GM18505 (cell line): ENCODE measurements around the gene OBI1.

Source experiments
- ATAC-seq: cut with Tn5 transposase; IDR thresholded peaks from one replicate; pipeline ENCODE4 v1.9.1; 2021; ENCODE audit not compliant: unreplicated experiment
- POLR2A ChIP-seq: IDR thresholded peaks from 4 replicates; pipeline ENCODE4 v1.6.1; 2011; ENCODE audit warnings: borderline replicate concordance; ENCODE audit not compliant: insufficient read depth, insufficient read length; ENCODE audit errors: extremely low read depth

The OBI1 gene

DNA sequence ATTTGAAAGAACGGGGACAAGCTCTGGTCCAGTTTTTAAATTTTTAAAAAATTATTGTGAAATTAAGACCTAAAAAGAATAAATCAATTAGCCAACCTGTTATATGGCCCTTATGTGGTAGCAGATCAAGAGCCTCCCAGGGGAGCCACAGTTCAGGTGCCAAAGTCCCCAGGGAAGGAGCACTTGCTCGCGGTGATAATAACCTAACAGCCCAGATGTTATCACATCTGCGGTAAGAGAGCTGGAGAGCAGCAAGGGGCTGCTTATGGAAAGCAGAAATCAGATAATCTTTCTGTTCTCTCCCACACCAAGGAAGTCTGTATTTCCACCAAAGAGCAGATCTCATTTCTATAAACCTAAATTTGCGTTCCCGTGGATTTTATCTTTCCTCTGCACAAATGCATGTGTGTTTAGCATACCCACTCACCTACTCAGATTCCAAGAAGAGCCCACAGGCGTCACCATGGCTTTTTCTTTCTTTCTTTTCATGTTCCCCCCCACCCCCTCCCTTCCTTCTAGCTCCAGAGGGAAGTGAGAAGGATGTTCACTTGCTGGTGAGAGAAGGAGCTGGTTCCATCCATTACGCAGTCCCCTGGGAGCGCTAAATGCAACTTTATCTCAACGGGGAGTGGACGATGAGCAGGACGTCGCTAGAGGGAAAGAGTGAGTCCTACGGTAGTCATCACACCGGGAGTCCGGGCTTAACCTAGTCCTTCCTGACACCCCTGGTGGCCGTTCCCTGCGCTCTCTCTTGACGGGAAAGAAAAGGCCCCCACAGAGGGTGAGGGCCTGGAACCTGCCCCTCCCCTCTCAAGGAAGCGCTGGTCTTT is 54.0 kb downstream of the OBI1 start:
- no peak for ATAC-seq
- no peak for TF ChIP-seq POLR2A

DNA sequence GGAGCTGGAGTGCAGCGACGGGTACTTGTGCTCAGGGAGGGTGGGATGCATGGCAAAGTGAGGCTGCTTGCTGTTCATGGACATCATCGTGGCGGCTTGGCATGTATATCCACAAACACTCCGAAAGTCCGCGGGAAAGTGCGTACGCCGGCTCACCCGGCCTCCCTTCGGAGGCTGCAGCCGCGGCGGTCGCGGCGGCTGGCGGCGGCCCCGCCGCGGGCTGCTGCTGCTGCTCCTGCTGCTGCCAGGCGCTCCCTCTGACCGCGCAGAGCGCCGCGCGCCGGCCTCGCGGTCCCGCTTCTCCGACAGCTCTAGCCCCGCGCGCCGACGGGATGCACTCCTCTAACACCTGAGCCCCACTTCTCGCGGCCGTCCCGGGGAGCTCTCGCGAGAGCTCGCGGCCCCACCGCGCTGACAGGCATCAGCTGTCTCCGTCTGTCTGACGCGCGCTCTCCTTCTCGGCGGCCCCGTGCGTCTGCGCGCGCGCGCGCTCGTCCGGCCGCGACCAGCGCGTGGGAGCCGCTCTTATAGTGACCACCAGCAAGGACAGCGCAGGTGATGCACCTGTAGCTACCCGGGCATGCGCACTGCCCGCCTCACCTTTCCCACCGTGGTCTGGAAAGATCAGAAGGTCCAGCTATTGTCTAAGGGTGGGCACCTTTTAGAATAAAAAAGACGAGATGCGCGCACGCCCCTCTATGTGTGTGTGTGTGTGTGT is 55.6 kb downstream of the OBI1 start, which contains the start of gene POU4F1:
POU4F1 (minus strand) TSS at position 313 of the 718 bp plus-strand sequence; CDS start at position 87, 226 bp downstream.
- ATAC-seq = peak; percentile 92

DNA sequence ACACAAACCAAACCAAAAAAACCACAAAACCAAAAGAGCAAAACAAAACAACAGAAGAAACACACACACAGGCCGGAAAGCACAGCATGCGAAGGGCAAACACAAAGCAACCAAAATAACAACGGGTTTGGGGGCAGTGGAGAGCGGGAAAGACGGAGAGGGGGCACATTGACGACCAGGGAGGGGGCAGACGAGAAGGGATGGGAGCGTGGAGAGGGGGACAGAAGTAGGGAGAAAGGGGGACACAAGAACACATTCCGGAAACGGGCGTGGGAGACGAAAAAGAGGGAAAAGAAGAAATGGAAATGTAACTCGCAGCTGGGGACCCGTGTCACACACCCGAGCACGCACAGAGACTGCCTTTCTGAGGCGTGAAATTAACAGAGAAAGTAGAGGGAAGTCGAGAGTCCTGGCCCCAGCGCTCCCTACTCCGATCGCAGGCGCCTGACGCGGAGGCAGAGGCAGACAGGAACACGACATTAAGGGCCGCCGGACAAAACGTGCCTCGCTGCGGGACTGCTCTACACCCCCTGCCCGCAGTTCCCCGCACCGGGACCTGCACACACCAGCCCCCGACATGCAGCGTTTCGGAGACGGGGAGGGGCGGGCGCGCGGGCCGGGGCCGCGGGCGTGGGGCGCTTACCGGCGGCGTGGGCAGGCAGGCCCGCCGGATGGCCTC is 56.3 kb downstream of the OBI1 start:
- no peak for TF ChIP-seq POLR2A
- ATAC-seq = peak; percentile 9

More for the DNA sequence above, 55.6 kb downstream of the OBI1 start, which contains the start of gene POU4F1:
- no peak for TF ChIP-seq POLR2A

DNA sequence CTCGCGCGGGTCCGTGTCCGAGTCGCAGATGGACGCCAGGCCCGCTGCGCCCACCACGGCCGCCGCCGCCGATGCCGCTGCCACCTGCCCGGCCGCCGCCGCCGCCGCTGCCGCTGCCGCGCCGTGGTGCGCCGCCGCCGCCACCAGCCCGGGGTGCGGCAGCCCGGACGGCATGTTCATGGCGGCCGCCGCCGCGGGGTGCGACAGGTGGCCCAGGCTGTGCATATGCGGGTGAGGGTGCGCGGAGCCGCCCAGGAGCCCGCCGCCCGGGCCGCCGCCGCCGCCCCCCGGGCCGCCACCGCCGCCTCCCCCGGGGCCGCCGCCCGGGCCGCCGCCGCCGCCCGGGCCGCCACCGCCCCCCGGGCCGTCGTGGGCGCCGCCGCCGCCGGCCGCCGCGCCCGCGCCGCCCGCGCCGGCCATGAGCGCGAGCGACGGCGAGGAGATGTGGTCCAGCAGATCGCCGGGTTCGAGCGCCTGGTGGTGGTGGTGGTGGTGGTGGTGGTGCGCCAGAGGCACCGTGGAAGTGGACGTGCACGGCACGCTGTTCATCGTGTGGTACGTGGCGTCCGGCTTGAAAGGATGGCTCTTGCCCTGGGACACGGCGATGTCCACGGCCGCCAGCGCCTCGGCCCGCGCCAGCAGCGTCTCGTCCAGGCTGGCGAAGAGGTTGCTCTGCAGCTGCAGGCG is 56.9 kb downstream of the OBI1 start:
- no peak for TF ChIP-seq POLR2A
- no peak for ATAC-seq

DNA sequence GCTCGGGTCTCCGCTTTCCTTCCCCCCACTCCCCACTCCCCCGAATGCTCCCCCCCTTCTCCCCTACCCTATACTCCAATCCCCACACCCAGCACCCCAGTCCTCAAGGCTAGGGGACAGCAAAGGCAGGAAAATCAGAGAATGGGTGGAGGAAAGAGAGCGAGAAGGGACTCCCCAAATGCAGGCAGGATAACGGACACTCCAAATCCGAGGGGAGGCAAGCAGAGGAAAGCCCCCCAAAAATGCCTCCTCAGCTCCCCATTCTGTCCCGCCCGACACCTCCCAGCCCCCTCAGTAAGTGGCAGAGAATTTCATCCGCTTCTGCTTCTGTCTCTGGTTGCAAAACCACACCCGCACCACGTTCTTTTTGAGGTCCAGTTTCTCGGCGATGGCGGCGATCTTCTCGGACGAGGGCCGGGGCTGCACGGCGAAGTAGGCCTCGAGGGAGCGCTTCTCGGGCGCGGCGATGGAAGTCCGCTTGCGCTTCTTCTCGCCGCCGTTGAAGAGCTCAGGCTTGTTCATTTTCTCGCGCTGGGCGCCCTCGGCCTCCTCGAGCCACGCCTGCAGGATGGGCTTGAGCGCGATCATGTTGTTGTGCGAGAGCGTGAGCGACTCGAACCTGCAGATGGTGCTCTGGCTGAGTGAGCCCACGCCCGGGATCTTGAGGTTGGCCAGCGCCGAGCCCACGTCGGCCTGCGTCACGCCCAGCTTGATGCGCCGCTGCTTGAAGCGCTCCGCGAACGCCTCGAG is 57.7 kb downstream of the OBI1 start:
- no peak for ATAC-seq

DNA sequence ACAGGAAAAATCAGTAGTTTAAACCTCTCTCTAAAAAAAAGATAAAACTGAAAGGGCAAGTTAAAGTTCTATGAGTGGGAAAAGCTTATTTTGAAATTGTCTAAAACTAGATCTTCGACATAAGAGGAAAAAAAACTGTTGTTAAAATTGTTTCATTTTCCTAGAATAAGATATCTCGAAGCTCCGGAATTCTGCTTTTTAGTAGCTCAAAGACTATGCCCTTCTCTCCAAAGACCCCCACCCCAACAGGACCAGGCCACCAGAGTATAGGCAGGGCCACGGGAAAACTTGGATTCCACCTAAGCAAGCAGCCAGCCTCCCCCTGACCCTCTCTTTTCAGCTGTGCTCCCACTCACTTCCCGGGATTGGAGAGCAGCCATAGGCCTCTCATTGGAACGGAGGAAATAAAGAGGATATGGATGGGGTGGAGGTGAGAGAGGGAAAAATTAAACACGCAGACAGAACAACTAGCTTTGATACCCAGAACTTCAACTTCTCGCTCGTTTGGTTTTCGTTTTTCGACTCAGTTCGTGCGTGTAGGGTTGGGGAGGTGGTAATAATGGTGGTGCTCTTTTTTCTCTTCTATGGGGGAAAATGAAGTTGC is 58.6 kb downstream of the OBI1 start:
- ATAC-seq = no peak
- no peak for TF ChIP-seq POLR2A

More for the DNA sequence above, 57.7 kb downstream of the OBI1 start:
- no peak for TF ChIP-seq POLR2A

DNA sequence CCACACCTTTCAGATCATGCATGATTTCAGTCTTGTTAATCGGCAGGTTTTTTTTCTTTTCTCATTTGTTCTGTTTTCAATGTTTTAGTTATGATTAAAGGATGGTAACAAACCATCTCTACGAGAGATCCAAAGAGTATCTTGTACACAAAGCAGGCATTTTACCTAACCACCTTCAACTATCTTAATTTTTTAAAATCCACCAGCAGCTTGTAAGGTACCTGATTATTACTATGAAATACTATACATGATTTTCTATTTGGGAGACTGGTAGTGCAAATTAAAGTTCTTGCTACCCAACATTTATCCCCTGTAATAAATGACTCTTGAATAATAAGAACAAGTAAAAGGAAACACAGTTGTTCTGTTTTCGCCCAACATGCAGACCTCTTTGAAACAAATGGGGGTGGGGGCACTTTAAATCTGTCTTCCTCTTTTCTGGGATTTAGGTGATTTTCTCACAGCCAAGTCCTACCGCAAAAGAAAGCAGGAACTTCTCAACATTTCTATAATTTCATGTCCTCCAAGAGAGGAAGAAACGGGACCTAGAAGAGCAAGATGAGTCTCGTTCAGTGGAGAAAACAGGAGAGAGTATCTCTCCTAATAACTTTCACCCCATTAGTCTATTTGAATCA is 59.2 kb downstream of the OBI1 start:
- TF ChIP-seq POLR2A = no peak
- no peak for ATAC-seq

DNA sequence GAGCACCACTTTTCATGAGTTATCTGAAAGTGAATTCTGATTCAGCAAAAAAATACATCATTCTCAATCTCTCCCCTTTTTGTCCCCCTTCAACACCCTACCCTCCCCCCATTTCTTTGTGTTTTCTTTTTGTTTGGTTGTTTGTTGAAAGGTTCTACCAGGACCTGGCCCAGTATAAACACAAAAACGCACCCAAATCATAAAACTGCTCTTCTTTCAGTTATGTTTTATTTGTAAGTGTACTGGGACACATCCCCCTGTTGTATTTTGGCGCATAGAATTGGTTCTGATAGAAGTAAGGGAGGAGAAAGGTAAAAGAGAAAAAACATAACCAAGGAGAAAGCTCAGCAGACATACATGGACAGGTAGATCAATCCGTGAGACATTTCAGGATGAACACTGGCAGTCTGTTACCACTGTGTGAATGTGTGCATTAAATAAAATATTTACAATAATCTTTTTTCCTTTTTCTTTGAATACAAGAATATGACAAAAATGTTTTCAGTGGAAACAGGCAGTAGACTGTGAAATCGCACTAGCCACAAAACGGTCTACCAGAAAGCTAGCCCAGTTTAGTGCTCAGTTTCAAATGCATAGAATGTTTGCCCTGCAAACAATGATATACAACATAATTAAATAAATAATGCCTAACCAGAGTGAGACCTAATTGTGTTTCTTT is 59.9 kb downstream of the OBI1 start:
- TF ChIP-seq POLR2A = no peak
- no peak for ATAC-seq

DNA sequence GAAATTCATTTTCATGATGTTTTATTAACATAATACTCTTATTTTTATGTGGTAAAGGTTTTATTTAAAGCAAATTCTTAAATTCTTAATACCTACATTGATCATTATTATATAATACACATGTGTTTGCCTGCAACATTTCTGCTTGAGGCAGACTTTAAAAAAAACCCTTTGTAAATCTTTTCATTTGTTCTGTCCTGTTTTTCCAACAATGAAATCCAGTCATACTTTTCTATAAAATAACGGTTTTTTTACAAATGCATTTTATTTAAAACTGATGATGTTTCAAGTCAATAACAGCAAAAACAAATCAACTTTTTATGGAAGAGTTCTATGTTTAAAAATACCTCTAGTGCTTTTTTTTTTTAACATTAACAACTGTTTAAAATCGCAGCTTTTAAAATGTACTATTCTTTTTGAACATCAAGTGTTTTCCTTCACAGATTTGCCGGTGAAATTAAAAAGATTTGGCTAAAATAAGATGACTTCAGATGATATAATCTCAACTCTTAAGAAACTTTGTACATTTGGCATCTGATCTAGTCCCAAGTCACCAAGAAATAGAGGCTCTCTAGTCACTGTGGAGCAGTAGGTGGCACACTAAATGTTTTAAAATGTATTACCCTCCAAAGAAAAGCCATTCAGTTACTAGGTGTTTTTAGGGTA is 60.7 kb downstream of the OBI1 start:
- TF ChIP-seq POLR2A = no peak
- ATAC-seq = no peak

DNA sequence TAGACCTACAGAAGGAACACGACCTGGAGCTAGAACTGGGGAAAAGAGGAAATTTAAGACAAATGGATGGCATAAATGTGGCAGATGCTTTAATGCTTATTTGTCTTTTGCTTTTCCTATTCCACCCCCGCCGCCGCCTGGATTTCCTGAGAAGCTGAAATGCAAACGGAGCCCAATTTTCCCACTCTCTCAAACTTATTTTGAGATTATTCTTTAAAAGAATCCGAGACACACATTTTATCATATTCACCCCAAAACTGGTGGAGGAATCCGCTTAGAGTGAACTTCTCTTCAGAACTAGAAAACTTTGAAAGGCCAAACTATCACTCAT is 61.4 kb downstream of the OBI1 start:
- TF ChIP-seq POLR2A = no peak
- no peak for ATAC-seq
